Esophagus squamous epithelium (tissue), 5 donors: ENCODE data around the gene NYAP1. TPM values are rescaled to one million over a fixed set of nuclear protein-coding genes. Genes with fewer than 3 reads are reported as not detected.

Experiments
- DNase-seq: peaks from one replicate; lab custom pipeline; 2025; lab: John Stamatoyannopoulos, UW
- H3K27ac ChIP-seq, 4 donors: fragments of 200-600 bp; sonication (generic); one replicate each; pipeline ENCODE4 v1.5.1; 2016 to 2019; ENCODE audit warnings: mild to moderate bottlenecking in 1 of 4
- H3K27me3 ChIP-seq, 4 donors: fragments of 200-600 bp; sonication (generic); 1 replicate in 3 of 4; 2 replicates in 1 of 4; pipeline versions ENCODE4 v1.5.1 to v1.6.0; 2017 to 2021; ENCODE audit warnings: antibody characterized with exemption in 1 of 4
- H3K36me3 ChIP-seq, 3 donors: fragments of 200-600 bp; sonication (generic); one replicate each; pipeline ENCODE4 v1.5.1; 2016 to 2019
- H3K4me1 ChIP-seq, 3 donors: fragments of 200-600 bp; sonication (generic); one replicate each; pipeline ENCODE4 v1.5.1; 2017 to 2019
- H3K4me3 ChIP-seq, 4 donors: fragments of 200-600 bp; sonication (generic); 1 replicate in 3 of 4; 2 replicates in 1 of 4; pipeline ENCODE4 v1.5.1; 2016 to 2019; ENCODE audit warnings: mild to moderate bottlenecking in 2 of 4, moderate library complexity in 1 of 4
- H3K9me3 ChIP-seq, 3 donors: fragments of 200-600 bp; sonication (generic); one replicate each; pipeline ENCODE4 v1.5.1; 2016 to 2019
- CTCF ChIP-seq, 6 experiments: fragments of 450-650 bp in 4 of 6; fragments of 200-600 bp in 2 of 6; sonication (generic) in 2 of 6; IDR thresholded peaks; one replicate each; pipeline ENCODE4 v1.5.1; 2016 to 2019; ENCODE audit warnings: antibody characterized with exemption in 6 of 6, mild to moderate bottlenecking in 4 of 6, moderate library complexity in 4 of 6
- POLR2A ChIP-seq, 4 donors: fragments of 450-650 bp; IDR thresholded peaks; one replicate each; pipeline ENCODE4 v1.6.1; 2017; ENCODE audit warnings: antibody characterized with exemption in 4 of 4, mild to moderate bottlenecking in 4 of 4, moderate library complexity in 3 of 4
- WGBS, 2 donors: methylation state at CpG; one replicate each; pipeline ENCODE4 v1.1.5; 2018; 5-methylcytosine and 5-hydroxymethylcytosine counted together
- intact Hi-C: fragments of 100-400 bp; cut with DNase I; formaldehyde crosslinking; loops from one replicate; pipeline ENCODE4 v1.15.0; 2022
- total RNA-seq, 4 donors: library from RNA; depleted of rRNA; stranded (reverse); fragments of >200 nt; gene quantifications; one replicate each; pipeline ENCODE4 v1.1.0, GENCODE V29; 2016
- donor health status: DM: yes; HTN: yes; CAD: no.

The NYAP1 gene
- total RNA-seq, 4 donors from 2014 or later, result 0.31 to 1.1 (median 0.57) TPM; not detected in 1

- Histone ChIP-seq H3K4me1 (peaks cover 12 to 44% (median 12%) of the 10 kb centered on the region in 3 donors), H3K4me3 (no peak overlapping the region), H3K27me3 (peaks cover 0 to 15% (median 0%) of the 10 kb centered on the region in 4 donors), H3K27ac (no peak overlapping the region), H3K36me3 (peaks cover 0 to 9% (median 0%) of the 10 kb centered on the region in 3 donors), H3K9me3 (no peaks in the 10 kb centered on the region)
- intact Hi-C loops, result no loop called here
- DNase-seq, result no peak
- 33% methylated on average over 1 of the region's 10 CpGs; no CpG with 5 or more reads in 1 of the 2 donors for WGBS, 2 donors
- TF ChIP-seq CTCF (IDR thresholded peaks at IDR 0.05) (no peak), POLR2A (IDR thresholded peaks at IDR 0.05) (no peak)
These were observed 5.4 kb downstream of the NYAP1 start for GRCh38 chr7:100489121-100489520.

- TF ChIP-seq CTCF (IDR thresholded peaks at IDR 0.05), result no peak
- DNase-seq, result no peak
- peaks cover 10 to 41% (median 13%) of the 10 kb centered on the region in 3 donors for H3K4me1 ChIP-seq
- H3K4me3 ChIP-seq, result no peak overlapping the region
- H3K36me3 ChIP-seq, result peaks cover 0 to 9% (median 0%) of the 10 kb centered on the region in 3 donors
- H3K27ac ChIP-seq, result no peak overlapping the region
- intact Hi-C loops, result no loop called here
- H3K27me3 ChIP-seq, result peaks cover 0 to 15% (median 0%) of the 10 kb centered on the region in 4 donors
- H3K9me3 ChIP-seq, result no peaks in the 10 kb centered on the region
- 38 to 61% methylated on average over 5 of the region's 9 CpGs for WGBS, 2 donors
These were observed 6.1 kb downstream of the NYAP1 start for GRCh38 chr7:100489824-100490223.

GRCh38 chr7:100490483-100491191 is 6.9 kb downstream of the NYAP1 start:
- Histone ChIP-seq H3K27me3 (peaks cover 0 to 15% (median 0%) of the 10 kb centered on the region in 4 donors), H3K36me3 (peaks cover 0 to 9% (median 0%) of the 10 kb centered on the region in 3 donors), H3K4me3 (no peak overlapping the region), H3K4me1 (peaks cover 10 to 33% (median 13%) of the 10 kb centered on the region in 3 donors), H3K27ac (no peak overlapping the region), H3K9me3 (no peaks in the 10 kb centered on the region)
- TF ChIP-seq POLR2A (IDR thresholded peaks at IDR 0.05), result no peak
- TF ChIP-seq CTCF (IDR thresholded peaks at IDR 0.05), result no peak
- WGBS, 2 donors, result 66 to 86% methylated on average over 4 to 13 of the region's 25 CpGs
- DNase-seq, result no peak
- intact Hi-C loops, result no loop called here

- Histone ChIP-seq H3K4me3 (no peak overlapping the region), H3K4me1 (peaks cover 10 to 27% (median 13%) of the 10 kb centered on the region in 3 donors), H3K27me3 (peaks cover 0 to 15% (median 0%) of the 10 kb centered on the region in 4 donors), H3K27ac (no peak overlapping the region), H3K9me3 (no peaks in the 10 kb centered on the region), H3K36me3 (peaks cover 0 to 9% (median 0%) of the 10 kb centered on the region in 3 donors)
- 83 to 86% methylated on average over 5 of the region's 5 CpGs for WGBS, 2 donors
- intact Hi-C loops, result no loop called here
- DNase-seq, result no peak
- no peak for TF ChIP-seq CTCF (IDR thresholded peaks at IDR 0.05)
- no peak for TF ChIP-seq POLR2A (IDR thresholded peaks at IDR 0.05)
These were observed 7.5 kb downstream of the NYAP1 start for GRCh38 chr7:100491192-100491578.

- intact Hi-C loops, result no loop called here
- 56 to 76% methylated on average over 5 of the region's 5 CpGs for WGBS, 2 donors
- Histone ChIP-seq H3K27ac (peak overlapping the region in 2 of 4 donors; percentile 5 to 22), H3K4me1 (peaks cover 10 to 26% (median 13%) of the 10 kb centered on the region in 3 donors), H3K27me3 (peaks cover 0 to 15% (median 0%) of the 10 kb centered on the region in 4 donors), H3K4me3 (peak overlapping the region; percentile 23 to 67 (median 35)), H3K9me3 (no peaks in the 10 kb centered on the region), H3K36me3 (peaks cover 0 to 9% (median 0%) of the 10 kb centered on the region in 3 donors)
- no peak for TF ChIP-seq POLR2A (IDR thresholded peaks at IDR 0.05)
- TF ChIP-seq CTCF (IDR thresholded peaks at IDR 0.05), result no peak
- DNase-seq, result no peak
These were observed 9.2 kb downstream of the NYAP1 start for GRCh38 chr7:100492738-100493475.
